ENCODE data around the gene SEC62. TPM values are rescaled to one million over a fixed set of nuclear protein-coding genes. Genes with fewer than 3 reads are reported as not detected.

SEC62 gene
- total RNA-seq, 2 donors from 2014 or later: 80.8 to 87.0 TPM

- ATAC-seq (peak; percentile 71), DNase-seq (peak in 1 of 2 donors; percentile 30)
- intact Hi-C loops (cut with DNase I, micrococcal nuclease): no loop called here
Measured at GRCh38 chr3:170046269-170047132, 79.9 kb downstream of the SEC62 start.

DNA sequence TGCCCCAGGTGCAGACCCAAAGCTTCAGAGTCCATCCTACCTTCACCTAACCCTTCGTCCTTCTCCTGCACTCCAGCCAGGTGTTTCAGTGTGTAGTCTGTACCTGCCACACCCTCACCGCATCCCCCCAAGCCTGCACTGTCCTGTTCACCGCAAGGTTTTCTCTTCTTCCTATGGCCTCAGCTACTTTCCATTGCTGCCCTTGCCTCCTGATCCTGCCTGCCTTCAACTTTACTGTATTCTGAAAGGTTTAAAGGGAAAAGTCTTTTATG is 80.5 kb downstream of the SEC62 start:
- intact Hi-C loops (cut with DNase I, micrococcal nuclease): no loop called here
- peak; percentile 48 to 50 for DNase-seq
- ATAC-seq: peak; percentile 8

Other genes starting within 250 kb of the SEC62 start
- gene TERC, start 201.7 kb upstream of the SEC62 start, total RNA-seq: 1 to 10 TPM in 1 of 2 donors, not detected in 1; 4.8 TPM
- 1 to 10 TPM; 1.1 to 1.5 TPM for gene ACTRT3, start 197.2 kb upstream of the SEC62 start, total RNA-seq
- 10 to 100 TPM; 10.3 to 12.0 TPM for gene MYNN, start 193.4 kb upstream of the SEC62 start, total RNA-seq
- under 1 TPM in 1 of 2 donors, not detected in 1; 0.22 TPM for gene LRRIQ4, start 153.9 kb upstream of the SEC62 start, total RNA-seq
- gene LRRC34, start 153.9 kb upstream of the SEC62 start, total RNA-seq: under 1 TPM; 0.24 to 0.39 TPM
- gene LRRC31, start 96.9 kb upstream of the SEC62 start, total RNA-seq: 10 to 100 TPM; 38.5 to 62.9 TPM
- not detected for gene SAMD7, start 55.2 kb upstream of the SEC62 start, total RNA-seq
- gene GPR160, start 71.2 kb downstream of the SEC62 start, total RNA-seq: 10 to 100 TPM; 65.7 to 82.6 TPM
- gene PHC3, start 214.9 kb downstream of the SEC62 start, total RNA-seq: 10 to 100 TPM; 49.3 to 51.1 TPM